NT2/D1 (cell line): ENCODE results near the gene ZNF385B.

Experiments
- SUZ12 ChIP-seq: IDR thresholded peaks from 2 replicates; pipeline ENCODE4 v1.6.1; 2011; ENCODE audit not compliant: insufficient read length, insufficient read depth; ENCODE audit errors: extremely low read depth
- YY1 ChIP-seq: IDR thresholded peaks from 2 replicates; pipeline ENCODE4 v1.6.1; 2011; ENCODE audit not compliant: insufficient read length, insufficient read depth
- ZNF274 ChIP-seq: IDR thresholded peaks from 2 replicates; pipeline ENCODE4 v1.6.1; 2011; ENCODE audit warnings: mild to moderate bottlenecking, low read depth, low read length

- TF ChIP-seq YY1 (no peak), SUZ12 (no peak), ZNF274 (no peak)
These were observed 390.4 kb downstream of the ZNF385B start for GRCh38 chr2:179470992-179471391.
